ENCODE data around the gene MTMR11.
"Not testable (repeated sequence)": the region's sequence is repeated elsewhere in the genome, so short reads cannot be mapped to it uniquely, and the experiment has no call there.

The MTMR11 gene

GRCh38 chr1:149949911-149950310 lies 13.2 kb upstream of the MTMR11 start:
- H3K4me1 Mint-ChIP-seq (ENCODE audit: low read depth) = no peaks in the 10 kb centered on the region
- no peaks in the 10 kb centered on the region for H3K9me3 Mint-ChIP-seq (ENCODE audit: low read depth)
- peaks cover 12% of the 10 kb centered on the region for H3K36me3 Mint-ChIP-seq
- H3K4me3 Mint-ChIP-seq = no peak overlapping the region
- no peak overlapping the region for H3K27ac Mint-ChIP-seq
- no peaks in the 10 kb centered on the region for H3K27me3 Mint-ChIP-seq

GRCh38 chr1:149945206-149945605 lies 8.5 kb upstream of the MTMR11 start:
- H3K36me3 Mint-ChIP-seq = peaks cover 9% of the 10 kb centered on the region
- H3K27me3 Mint-ChIP-seq = no peaks in the 10 kb centered on the region
- H3K4me1 Mint-ChIP-seq (ENCODE audit: low read depth) = peaks cover 4% of the 10 kb centered on the region
- no peak overlapping the region for H3K4me3 Mint-ChIP-seq
- no peak overlapping the region for H3K27ac Mint-ChIP-seq
- no peaks in the 10 kb centered on the region for H3K9me3 Mint-ChIP-seq (ENCODE audit: low read depth)

GRCh38 chr1:149942885-149943284 lies 6.2 kb upstream of the MTMR11 start:
- Mint-ChIP-seq H3K4me3 (no peak overlapping the region), H3K27ac (peak overlapping the region; percentile 54), H3K4me1 (ENCODE audit: low read depth) (peaks cover 17% of the 10 kb centered on the region), H3K36me3 (peaks cover 9% of the 10 kb centered on the region), H3K27me3 (no peaks in the 10 kb centered on the region), H3K9me3 (ENCODE audit: low read depth) (no peaks in the 10 kb centered on the region)

- H3K9me3 Mint-ChIP-seq (ENCODE audit: low read depth) = no peaks in the 10 kb centered on the region
- H3K4me1 Mint-ChIP-seq (ENCODE audit: low read depth) = peaks cover 23% of the 10 kb centered on the region
- no peaks in the 10 kb centered on the region for H3K27me3 Mint-ChIP-seq
- H3K36me3 Mint-ChIP-seq = peaks cover 6% of the 10 kb centered on the region
- no peak overlapping the region for H3K27ac Mint-ChIP-seq
- H3K4me3 Mint-ChIP-seq = no peak overlapping the region
Observed at GRCh38 chr1:149942207-149942606, 5.5 kb upstream of the MTMR11 start.

- Mint-ChIP-seq H3K27me3 (no peaks in the 10 kb centered on the region), H3K9me3 (ENCODE audit: low read depth) (no peaks in the 10 kb centered on the region), H3K36me3 (peaks cover 4% of the 10 kb centered on the region), H3K27ac (peak overlapping the region; percentile 19), H3K4me3 (no peak overlapping the region), H3K4me1 (ENCODE audit: low read depth) (peaks cover 26% of the 10 kb centered on the region)
Observed at GRCh38 chr1:149940427-149940826, 3.7 kb upstream of the MTMR11 start.

GRCh38 chr1:149938668-149939003 lies 2.0 kb upstream of the MTMR11 start:
- not testable (repeated sequence) for H3K27me3 Mint-ChIP-seq; H3K27ac Mint-ChIP-seq; H3K36me3 Mint-ChIP-seq; H3K9me3 Mint-ChIP-seq (ENCODE audit: low read depth)
- H3K4me1 Mint-ChIP-seq (ENCODE audit: low read depth) = peaks cover 26% of the 10 kb centered on the region
- H3K4me3 Mint-ChIP-seq = peak overlapping the region; percentile 28

GRCh38 chr1:149937759-149938158 lies 1.1 kb upstream of the MTMR11 start:
- H3K27me3 Mint-ChIP-seq = no peaks in the 10 kb centered on the region
- H3K4me3 Mint-ChIP-seq = peak overlapping the region; percentile 41
- H3K9me3 Mint-ChIP-seq (ENCODE audit: low read depth) = no peaks in the 10 kb centered on the region
- H3K27ac Mint-ChIP-seq = no peak overlapping the region
- H3K4me1 Mint-ChIP-seq (ENCODE audit: low read depth) = peaks cover 22% of the 10 kb centered on the region
- no peaks in the 10 kb centered on the region for H3K36me3 Mint-ChIP-seq

GRCh38 chr1:149936992-149937705 lies 470 bp upstream of the MTMR11 start:
- H3K27me3 Mint-ChIP-seq = no peaks in the 10 kb centered on the region
- peaks cover 22% of the 10 kb centered on the region for H3K4me1 Mint-ChIP-seq (ENCODE audit: low read depth)
- H3K4me3 Mint-ChIP-seq = peak overlapping the region; percentile 41
- H3K27ac Mint-ChIP-seq = peak overlapping the region; percentile 61
- H3K9me3 Mint-ChIP-seq (ENCODE audit: low read depth) = no peaks in the 10 kb centered on the region
- H3K36me3 Mint-ChIP-seq = no peaks in the 10 kb centered on the region

GRCh38 chr1:149934356-149934755 lies 2.3 kb downstream of the MTMR11 start:
- Mint-ChIP-seq H3K4me3 (no peak overlapping the region), H3K27ac (no peak overlapping the region), H3K9me3 (ENCODE audit: low read depth) (no peaks in the 10 kb centered on the region), H3K4me1 (ENCODE audit: low read depth) (peaks cover 21% of the 10 kb centered on the region), H3K27me3 (no peaks in the 10 kb centered on the region), H3K36me3 (no peaks in the 10 kb centered on the region)

- no peaks in the 10 kb centered on the region for H3K9me3 Mint-ChIP-seq (ENCODE audit: low read depth)
- H3K27ac Mint-ChIP-seq = no peak overlapping the region
- no peaks in the 10 kb centered on the region for H3K27me3 Mint-ChIP-seq
- peaks cover 21% of the 10 kb centered on the region for H3K4me1 Mint-ChIP-seq (ENCODE audit: low read depth)
- H3K36me3 Mint-ChIP-seq = no peaks in the 10 kb centered on the region
- H3K4me3 Mint-ChIP-seq = no peak overlapping the region
Observed at GRCh38 chr1:149933208-149933607, 3.5 kb downstream of the MTMR11 start.

GRCh38 chr1:149932474-149932873 lies 4.2 kb downstream of the MTMR11 start:
- no peaks in the 10 kb centered on the region for H3K27me3 Mint-ChIP-seq
- H3K36me3 Mint-ChIP-seq = no peaks in the 10 kb centered on the region
- H3K9me3 Mint-ChIP-seq (ENCODE audit: low read depth) = no peaks in the 10 kb centered on the region
- no peak overlapping the region for H3K27ac Mint-ChIP-seq
- H3K4me3 Mint-ChIP-seq = no peak overlapping the region
- H3K4me1 Mint-ChIP-seq (ENCODE audit: low read depth) = peaks cover 20% of the 10 kb centered on the region

GRCh38 chr1:149931212-149931790 lies 5.4 kb downstream of the MTMR11 start:
- no peaks in the 10 kb centered on the region for H3K9me3 Mint-ChIP-seq (ENCODE audit: low read depth)
- no peaks in the 10 kb centered on the region for H3K36me3 Mint-ChIP-seq

GRCh38 chr1:149929856-149930255 lies 6.8 kb downstream of the MTMR11 start:
- Mint-ChIP-seq H3K27me3 (no peaks in the 10 kb centered on the region), H3K9me3 (ENCODE audit: low read depth) (no peaks in the 10 kb centered on the region), H3K27ac (peak overlapping the region; percentile 16), H3K36me3 (peaks cover 7% of the 10 kb centered on the region), H3K4me3 (no peak overlapping the region), H3K4me1 (ENCODE audit: low read depth) (peaks cover 30% of the 10 kb centered on the region)

More at GRCh38 chr1:149931212-149931790, 5.4 kb downstream of the MTMR11 start:
- Mint-ChIP-seq H3K4me3 (no peak overlapping the region), H3K4me1 (ENCODE audit: low read depth) (peaks cover 17% of the 10 kb centered on the region), H3K27ac (no peak overlapping the region), H3K27me3 (no peaks in the 10 kb centered on the region)

GRCh38 chr1:149928401-149928724 lies 8.3 kb downstream of the MTMR11 start:
- Mint-ChIP-seq H3K4me1 (ENCODE audit: low read depth) (peaks cover 37% of the 10 kb centered on the region), H3K4me3 (peak overlapping the region; percentile 98), H3K9me3 (ENCODE audit: low read depth) (no peaks in the 10 kb centered on the region), H3K27ac (peak overlapping the region; percentile 95), H3K27me3 (no peaks in the 10 kb centered on the region), H3K36me3 (peaks cover 16% of the 10 kb centered on the region)

- H3K9me3 Mint-ChIP-seq (ENCODE audit: low read depth) = no peaks in the 10 kb centered on the region
- H3K27ac Mint-ChIP-seq = peak within 1 kb of the TSS; percentile 95
- peaks cover 40% of the 10 kb centered on the region for H3K4me1 Mint-ChIP-seq (ENCODE audit: low read depth)
- no peaks in the 10 kb centered on the region for H3K27me3 Mint-ChIP-seq
- H3K4me3 Mint-ChIP-seq = peak within 1 kb of the TSS; percentile 98
- H3K36me3 Mint-ChIP-seq = peaks cover 18% of the 10 kb centered on the region
Observed at GRCh38 chr1:149927563-149928400, 8.9 kb downstream of the MTMR11 start, which contains the start of gene SF3B4. Gene SF3B4 (minus strand): TSS chr1:149927803. CDS start chr1:149927759, 44 bp downstream.

Measured in activated naive CD8-positive, alpha-beta T cell (primary cell).